MCF 10A (cell line): ENCODE results near the gene KRTAP12-3. TPM values are rescaled to one million over a fixed set of nuclear protein-coding genes. Genes with fewer than 3 reads are reported as not detected.
"Not testable (repeated sequence)": the region's sequence is repeated elsewhere in the genome, so short reads cannot be mapped to it uniquely, and the experiment has no call there.

Source experiments
- BruUV-seq: library from RNA; stranded (reverse); fragments of 400-500 nt; replicated peaks from 2 replicates; lab custom pipeline; 2021; lab: Mats Ljungman, UMichigan
- CTCF ChIA-PET: fragments of 300-600 bp; sonication (Branson Sonifier 250); formaldehyde crosslinking; extraction: SDS; loops from one replicate; lab custom pipeline; 2021; ENCODE audit warnings: antibody characterized with exemption, inconsistent platforms; lab: Yijun Ruan, JAX
- POLR2A ChIA-PET: fragments of 300-600, 350-650 bp; sonication (Branson Sonifier 250); formaldehyde crosslinking; extraction: SDS; loops from one replicate; lab custom pipeline; 2020; ENCODE audit warnings: antibody characterized with exemption, inconsistent platforms; lab: Yijun Ruan, JAX
- DNase-seq: peaks from one replicate; pipeline ENCODE4 v3.0.0-alpha.2; 2018; ENCODE audit not compliant: unreplicated experiment
- H3K27ac Mint-ChIP-seq: one replicate; pipeline ENCODE4 v1.8.0; 2022; ENCODE audit warnings: mild to moderate bottlenecking, low read depth, mixed read lengths; ENCODE audit not compliant: unreplicated experiment
- H3K27me3 Mint-ChIP-seq: one replicate; pipeline ENCODE4 v1.8.0; 2022; ENCODE audit warnings: mixed read lengths; ENCODE audit not compliant: insufficient read depth, unreplicated experiment
- H3K36me3 Mint-ChIP-seq: one replicate; pipeline ENCODE4 v1.8.0; 2022; ENCODE audit warnings: mild to moderate bottlenecking, moderate library complexity, mixed read lengths; ENCODE audit not compliant: insufficient read depth, unreplicated experiment
- H3K4me1 Mint-ChIP-seq: one replicate; pipeline ENCODE4 v1.8.0; 2022; ENCODE audit warnings: mixed read lengths; ENCODE audit not compliant: insufficient read depth, unreplicated experiment
- H3K4me3 Mint-ChIP-seq: one replicate; pipeline ENCODE4 v1.8.0; 2022; ENCODE audit warnings: mild to moderate bottlenecking, moderate library complexity, mixed read lengths; ENCODE audit not compliant: unreplicated experiment
- H3K9me3 Mint-ChIP-seq: one replicate; pipeline ENCODE4 v1.8.0; 2022; ENCODE audit warnings: mixed read lengths; ENCODE audit not compliant: unreplicated experiment
- CTCF ChIP-seq: fragments of 200-600 bp; IDR thresholded peaks from one replicate; pipeline ENCODE4 v1.8.0; 2022; ENCODE audit warnings: antibody characterized with exemption, mild to moderate bottlenecking; ENCODE audit not compliant: unreplicated experiment
- intact Hi-C: fragments of 100-400 bp; cut with micrococcal nuclease; formaldehyde crosslinking; loops from 2 replicates; pipeline ENCODE4 v1.14.1; 2022
- total RNA-seq: library from RNA; stranded (reverse); gene quantifications from 2 replicates; pipeline ENCODE4 v1.2.3, GENCODE V29; 2022

KRTAP12-3 gene
- total RNA-seq, 1 experiment from 2014 or later, result not detected

- intact Hi-C loops, result no loop called here
- Mint-ChIP-seq H3K27ac (no peak overlapping the region), H3K4me1 (no peaks in the 10 kb centered on the region), H3K4me3 (no peak overlapping the region), H3K27me3 (peaks cover 39% of the 10 kb centered on the region), H3K9me3 (peaks cover 34% of the 10 kb centered on the region), H3K36me3 (no peaks in the 10 kb centered on the region)
- no TSS peak for BruUV-seq
- no peak for DNase-seq
- no peak for TF ChIP-seq CTCF
- CTCF ChIA-PET, result no interaction called here
- POLR2A ChIA-PET, result no interaction called here
Measured at GRCh38 chr21:44640761-44641160, 17.0 kb upstream of the KRTAP12-3 start.

GRCh38 chr21:44643741-44644310, 13.9 kb upstream of the KRTAP12-3 start:
- CTCF ChIA-PET, result no interaction called here
- Mint-ChIP-seq H3K27me3 (peaks cover 39% of the 10 kb centered on the region), H3K36me3 (no peaks in the 10 kb centered on the region), H3K4me1 (no peaks in the 10 kb centered on the region), H3K27ac (no peak overlapping the region), H3K9me3 (peaks cover 34% of the 10 kb centered on the region), H3K4me3 (no peak overlapping the region)
- intact Hi-C loops, result no loop called here
- TF ChIP-seq CTCF, result no peak
- BruUV-seq, result no TSS peak
- POLR2A ChIA-PET, result no interaction called here
- no peak for DNase-seq

GRCh38 chr21:44644878-44645277, 12.9 kb upstream of the KRTAP12-3 start:
- no peaks in the 10 kb centered on the region for H3K4me1 Mint-ChIP-seq
- no peak for DNase-seq
- no peak overlapping the region for H3K27ac Mint-ChIP-seq
- no peak for TF ChIP-seq CTCF
- no peaks in the 10 kb centered on the region for H3K36me3 Mint-ChIP-seq
- ChIA-PET CTCF (interaction anchor here (0.9 kb wide), 1 partner anchor 97 kb away, joined by 3 read pairs; no protein-coding TSS in a partner anchor), POLR2A (no interaction called here)
- H3K4me3 Mint-ChIP-seq, result no peak overlapping the region
- peaks cover 30% of the 10 kb centered on the region for H3K27me3 Mint-ChIP-seq
- no TSS peak for BruUV-seq
- peaks cover 32% of the 10 kb centered on the region for H3K9me3 Mint-ChIP-seq
- intact Hi-C loops, result no loop called here

DNA sequence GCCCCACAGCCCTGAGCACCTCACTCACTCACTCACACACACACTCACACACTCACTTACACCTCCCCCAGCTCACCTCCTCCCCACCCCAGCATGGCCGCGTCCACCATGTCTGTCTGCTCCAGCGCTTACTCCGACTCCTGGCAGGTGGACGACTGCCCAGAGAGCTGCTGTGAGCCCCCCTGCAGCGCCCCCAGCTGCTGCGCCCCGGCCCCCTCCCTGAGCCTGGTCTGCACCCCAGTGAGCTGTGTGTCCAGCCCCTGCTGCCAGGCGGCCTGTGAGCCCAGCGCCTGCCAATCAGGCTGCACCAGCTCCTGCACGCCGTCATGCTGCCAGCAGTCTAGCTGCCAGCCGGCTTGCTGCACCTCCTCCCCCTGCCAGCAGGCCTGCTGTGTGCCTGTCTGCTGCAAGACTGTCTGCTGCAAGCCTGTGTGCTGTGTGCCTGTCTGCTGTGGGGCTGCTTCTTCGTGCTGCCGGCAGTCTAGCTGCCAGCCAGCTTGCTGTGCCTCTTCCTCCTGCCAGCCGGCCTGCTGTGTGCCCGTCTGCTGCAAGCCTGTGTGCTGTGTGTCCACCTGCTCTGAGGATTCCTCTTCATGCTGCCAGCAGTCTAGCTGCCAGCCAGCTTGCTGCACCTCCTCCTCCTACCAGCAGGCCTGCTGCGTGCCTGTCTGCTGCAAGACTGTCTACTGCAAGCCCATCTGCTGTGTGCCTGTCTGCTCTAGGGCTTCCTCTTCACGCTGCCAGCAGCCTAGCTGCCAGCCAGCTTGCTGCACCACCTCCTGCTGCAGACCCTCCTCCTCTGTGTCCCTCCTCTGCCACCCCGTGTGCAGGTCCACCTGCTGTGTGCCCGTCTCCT, 11.1 kb upstream of the KRTAP12-3 start, which contains the start of gene KRTAP10-11:
TSS of gene KRTAP10-11 (plus strand) at position 49 of the 856 bp plus-strand sequence. CDS start at position 94, 45 bp downstream.
- BruUV-seq, H3K4me1 Mint-ChIP-seq, H3K36me3 Mint-ChIP-seq, H3K27ac Mint-ChIP-seq, H3K4me3 Mint-ChIP-seq, intact Hi-C loops, POLR2A ChIA-PET, DNase-seq: not testable (repeated sequence)
- CTCF ChIA-PET, result interaction anchor here (0.6 kb wide), 1 partner anchor 224 kb away, joined by 3 read pairs; no protein-coding TSS in a partner anchor
- Mint-ChIP-seq H3K27me3 (peaks cover 23% of the 10 kb centered on the region), H3K9me3 (peaks cover 17% of the 10 kb centered on the region)
